RWPE1 (cell line): Measurements from ENCODE around the gene DTD2.

ENCODE experiments used
- CTCF ChIA-PET: fragments of 350-600 bp; sonication (Branson Sonifier 250); formaldehyde crosslinking; extraction: SDS; loops from one replicate; lab custom pipeline; 2021; lab: Yijun Ruan, JAX
- POLR2A ChIA-PET: fragments of 400-600 bp; formaldehyde crosslinking; extraction: SDS; loops from one replicate; lab custom pipeline; 2020; ENCODE audit warnings: antibody characterized with exemption; ENCODE audit not compliant: low non-redundant PET; lab: Yijun Ruan, JAX
- DNase-seq: peaks from one replicate; pipeline ENCODE4 v3.0.0; 2012; ENCODE audit warnings: low spot score
- H3K27ac ChIP-seq: fragments of 450-650 bp; 2 replicates; pipeline ENCODE4 v1.5.1; 2017
- CTCF ChIP-seq: fragments of 450-650 bp; conservative IDR thresholded peaks from 2 replicates; pipeline ENCODE4 v1.5.1; 2017; ENCODE audit warnings: low read depth, mild to moderate bottlenecking

The DTD2 gene

GRCh38 chr14:31402764-31403439 lies 54.4 kb downstream of the DTD2 start:
- H3K27ac ChIP-seq: no peak overlapping the region
- DNase-seq: no peak
- TF ChIP-seq CTCF: no peak
- ChIA-PET CTCF (interaction anchor here (0.5 kb wide), 1 partner anchor 1380 kb away, joined by 3 read pairs; no protein-coding TSS in a partner anchor), POLR2A (no interaction called here)

DNA sequence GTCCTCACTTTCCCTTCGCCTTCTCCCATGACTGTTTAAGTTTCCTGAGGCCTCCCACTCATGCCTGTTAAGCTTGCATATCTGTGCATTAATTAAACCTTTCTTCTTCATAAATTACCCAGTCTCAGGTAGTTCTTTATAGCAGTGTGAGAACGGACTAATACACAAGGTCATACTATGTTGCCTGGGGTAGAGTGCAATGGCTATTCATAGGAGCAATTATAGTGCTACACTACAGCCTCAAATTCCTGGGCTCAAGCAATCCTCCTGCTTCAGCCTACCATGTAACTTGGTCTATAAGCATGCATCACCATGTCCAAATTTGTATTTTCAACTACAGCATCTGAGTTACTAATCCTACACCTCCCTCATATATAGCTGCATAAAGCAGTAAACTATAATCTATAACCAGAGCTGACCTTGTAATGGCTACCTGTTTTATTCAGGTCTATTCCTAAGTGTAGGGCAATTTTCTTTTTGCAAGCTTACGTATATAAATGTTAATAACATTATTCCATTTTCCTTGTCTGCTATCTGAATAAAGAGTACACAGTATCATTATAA lies 55.9 kb downstream of the DTD2 start:
- no peak for DNase-seq
- ChIA-PET CTCF (interaction anchor here (0.7 kb wide), 1 partner anchor 273 kb away, joined by 5 read pairs; no protein-coding TSS in a partner anchor), POLR2A (no interaction called here)
- no peak overlapping the region for H3K27ac ChIP-seq
- TF ChIP-seq CTCF: no peak

- CTCF ChIA-PET: no interaction called here
- H3K27ac ChIP-seq: no peak overlapping the region
- DNase-seq: no peak
- TF ChIP-seq CTCF: no peak
- POLR2A ChIA-PET: no interaction called here
These were observed 57.2 kb downstream of the DTD2 start for GRCh38 chr14:31400031-31400638.
